HG02840 (cell line): ENCODE data around the gene METTL22.
A peak's percentile ranks its signal among the peaks of the same experiment; 100 is the strongest.

Experiments used
- ATAC-seq: cut with Tn5 transposase; IDR thresholded peaks from one replicate; pipeline ENCODE4 v1.9.1; 2021; ENCODE audit warnings: mild to moderate bottlenecking, moderate library complexity, moderate number of reproducible peaks; ENCODE audit not compliant: unreplicated experiment, low FRiP score

The METTL22 gene, protein sequence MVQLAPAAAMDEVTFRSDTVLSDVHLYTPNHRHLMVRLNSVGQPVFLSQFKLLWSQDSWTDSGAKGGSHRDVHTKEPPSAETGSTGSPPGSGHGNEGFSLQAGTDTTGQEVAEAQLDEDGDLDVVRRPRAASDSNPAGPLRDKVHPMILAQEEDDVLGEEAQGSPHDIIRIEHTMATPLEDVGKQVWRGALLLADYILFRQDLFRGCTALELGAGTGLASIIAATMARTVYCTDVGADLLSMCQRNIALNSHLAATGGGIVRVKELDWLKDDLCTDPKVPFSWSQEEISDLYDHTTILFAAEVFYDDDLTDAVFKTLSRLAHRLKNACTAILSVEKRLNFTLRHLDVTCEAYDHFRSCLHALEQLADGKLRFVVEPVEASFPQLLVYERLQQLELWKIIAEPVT

DNA sequence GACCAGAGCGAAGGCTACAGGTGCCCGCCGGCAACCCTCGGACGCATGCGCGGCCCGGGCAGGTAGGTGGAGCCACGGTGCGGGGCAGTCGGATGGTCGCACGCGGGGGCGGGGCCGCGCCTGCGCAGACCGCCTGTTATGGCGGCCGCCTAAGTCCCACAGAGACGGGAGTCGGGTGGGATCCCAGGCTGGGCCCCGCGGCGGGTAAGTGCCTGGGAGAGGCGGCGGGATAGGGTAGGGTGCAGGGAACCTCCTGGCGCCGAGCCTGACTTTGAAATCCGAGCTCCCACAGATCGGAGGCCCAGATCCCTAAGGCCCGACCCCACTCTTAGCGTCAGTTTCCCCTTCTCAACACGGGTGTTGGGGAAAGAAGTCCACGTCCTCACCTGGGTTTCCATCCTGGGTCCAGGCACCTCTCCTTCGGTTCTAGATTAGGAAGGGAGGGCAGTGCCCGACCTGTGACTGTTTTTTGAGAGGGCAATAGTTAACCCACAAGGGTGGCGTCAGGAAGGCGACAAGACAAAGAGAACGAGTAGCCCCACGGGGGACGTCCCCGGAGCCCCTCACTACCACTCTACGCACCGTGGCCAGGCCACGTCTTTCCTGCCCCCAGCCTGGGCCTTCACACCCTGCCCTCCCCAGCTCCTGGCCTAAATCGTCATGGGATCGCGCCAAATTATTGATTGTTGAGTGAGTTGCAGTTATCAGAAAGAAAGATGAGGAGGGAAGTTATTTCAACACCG lies at the start of gene METTL22:
METTL22 (plus strand) TSS at position 127 of the 743 bp plus-strand sequence. CDS start 3,968 bp downstream, outside the sequence.
- ATAC-seq: peak; percentile 92

DNA sequence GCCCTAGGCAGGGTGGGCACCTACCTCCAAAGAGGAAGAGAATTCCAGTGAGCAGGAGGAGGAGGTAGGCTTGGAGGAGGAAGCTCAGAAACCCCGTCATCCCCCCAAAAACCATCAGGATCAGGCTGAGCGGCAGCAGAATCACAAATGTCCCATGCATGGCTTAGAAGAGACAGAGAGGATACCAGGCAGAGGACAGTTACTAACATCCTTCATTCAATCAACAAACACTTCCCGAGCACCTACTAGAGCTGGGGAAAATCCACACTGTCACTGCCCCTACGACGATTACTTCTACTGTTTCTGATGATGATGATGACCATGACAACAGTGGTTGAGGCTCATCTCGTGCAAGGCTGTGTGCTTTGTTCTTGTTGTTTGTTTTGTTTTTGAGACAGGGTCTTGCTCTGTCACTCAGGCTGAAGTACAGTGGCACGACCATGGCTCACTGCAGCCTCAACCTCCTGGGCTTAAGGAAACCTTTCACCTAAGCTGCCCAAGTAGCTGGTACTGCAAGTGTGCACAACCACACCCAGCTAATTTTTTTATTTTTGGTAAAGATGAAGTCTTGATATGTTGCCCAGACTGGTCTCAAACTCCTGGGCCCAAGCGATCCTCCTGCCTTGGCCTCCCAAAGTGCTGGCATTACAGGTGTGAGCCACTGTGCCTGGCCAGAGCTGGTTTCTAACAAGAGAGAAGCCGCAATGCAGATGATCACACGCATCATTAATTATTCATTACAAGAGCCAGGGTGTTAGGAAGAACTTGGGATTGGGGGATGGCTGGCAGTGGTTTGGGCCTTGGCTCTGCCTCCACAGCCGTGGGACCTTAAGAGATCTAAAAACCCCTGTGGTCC lies 49.2 kb upstream of the METTL22 start:
- ATAC-seq: no peak

DNA sequence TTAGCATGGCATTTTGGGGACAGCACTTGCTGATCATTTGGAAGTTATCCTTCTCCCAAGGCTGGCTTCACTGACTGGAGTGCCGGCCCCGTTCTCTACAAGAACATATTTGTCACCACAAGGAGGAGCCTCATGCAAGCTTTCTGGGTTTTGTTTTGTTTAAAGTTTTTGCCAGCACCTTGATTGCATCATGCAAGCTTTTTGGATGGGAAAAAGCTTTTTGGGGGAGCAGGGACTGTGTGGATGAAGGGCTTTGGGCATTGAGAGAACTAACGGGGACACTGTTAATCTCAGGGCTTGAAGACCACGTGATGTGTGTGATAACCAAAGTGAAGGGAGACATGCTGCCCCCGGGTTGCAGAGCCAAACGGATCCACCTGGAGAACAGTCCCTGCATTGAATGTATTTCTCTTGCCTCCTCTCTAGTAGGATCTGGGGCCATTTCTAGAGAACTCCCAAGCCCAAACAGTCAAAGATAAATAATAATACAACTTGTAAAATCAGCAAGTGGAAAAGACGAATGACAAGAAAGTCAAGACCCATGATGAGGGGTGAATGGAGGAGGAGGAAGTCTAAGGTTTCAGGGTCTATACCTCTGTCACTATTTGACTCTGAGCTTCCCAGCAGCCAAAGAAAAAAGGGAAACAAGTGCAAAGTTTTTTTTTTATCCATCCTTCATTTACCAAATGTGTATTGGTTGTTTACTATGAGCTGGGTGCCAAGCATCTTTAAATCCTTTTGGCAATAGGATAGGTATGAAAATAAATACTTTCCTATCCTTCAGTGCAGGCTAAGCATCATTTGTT lies 48.4 kb upstream of the METTL22 start:
- no peak for ATAC-seq

DNA sequence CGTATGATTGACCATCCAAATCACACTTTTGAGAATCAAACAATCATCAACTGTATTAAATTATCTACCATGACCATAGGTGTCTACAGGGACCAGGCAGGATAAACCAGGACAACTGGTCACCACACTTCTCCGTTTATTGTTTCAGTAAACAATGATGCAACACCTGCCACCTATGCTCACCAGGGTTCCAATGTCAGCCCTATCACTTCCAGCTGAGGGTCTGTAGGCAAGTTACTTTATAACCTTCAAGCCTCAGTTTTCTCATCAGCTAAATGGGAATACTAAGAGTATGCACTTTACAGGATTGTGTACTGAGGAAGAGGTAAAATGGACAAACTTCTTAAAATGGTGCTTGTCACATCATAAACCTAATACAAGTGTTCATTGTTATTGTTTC lies 46.1 kb upstream of the METTL22 start:
- ATAC-seq: no peak

DNA sequence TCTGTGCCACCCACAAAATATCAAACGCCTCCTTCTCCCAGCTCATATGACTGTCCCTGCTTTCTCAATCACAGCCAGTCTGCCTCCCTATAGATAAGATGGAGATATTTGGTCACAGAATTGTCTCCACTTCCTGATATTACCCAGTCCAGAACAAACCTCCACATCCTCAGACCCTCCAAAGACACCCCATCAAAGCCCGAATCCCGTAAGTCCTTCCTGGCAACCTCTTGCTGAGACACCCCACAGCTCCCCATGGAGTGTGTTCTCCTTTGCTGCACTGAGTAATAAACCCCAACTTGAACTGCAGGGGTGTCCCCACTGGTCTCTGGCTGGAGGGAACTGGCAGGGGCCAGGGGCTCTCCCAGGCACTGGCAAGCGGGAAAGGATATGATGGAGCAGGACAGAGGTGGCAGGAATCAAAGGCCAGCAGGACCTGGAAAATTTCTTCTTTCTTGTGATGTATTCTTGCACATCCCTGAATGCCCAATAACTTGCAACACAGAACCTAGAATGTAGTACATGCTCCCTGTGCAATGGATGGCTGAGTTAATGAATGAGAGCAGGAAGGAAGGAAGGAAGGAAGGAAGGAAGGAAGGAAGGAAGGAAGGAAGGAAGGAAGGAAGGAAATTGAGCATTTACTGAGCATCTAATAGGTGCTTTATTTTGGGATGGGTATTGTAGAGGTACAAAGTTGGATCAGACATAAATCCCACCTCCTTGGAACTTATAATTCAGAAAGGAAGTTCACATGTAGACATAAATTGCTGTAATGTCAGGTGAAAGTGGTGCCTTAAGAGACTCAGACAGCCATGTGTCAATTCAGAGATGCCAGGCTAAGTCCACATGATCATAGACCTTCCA lies 45.1 kb upstream of the METTL22 start:
- no peak for ATAC-seq

DNA sequence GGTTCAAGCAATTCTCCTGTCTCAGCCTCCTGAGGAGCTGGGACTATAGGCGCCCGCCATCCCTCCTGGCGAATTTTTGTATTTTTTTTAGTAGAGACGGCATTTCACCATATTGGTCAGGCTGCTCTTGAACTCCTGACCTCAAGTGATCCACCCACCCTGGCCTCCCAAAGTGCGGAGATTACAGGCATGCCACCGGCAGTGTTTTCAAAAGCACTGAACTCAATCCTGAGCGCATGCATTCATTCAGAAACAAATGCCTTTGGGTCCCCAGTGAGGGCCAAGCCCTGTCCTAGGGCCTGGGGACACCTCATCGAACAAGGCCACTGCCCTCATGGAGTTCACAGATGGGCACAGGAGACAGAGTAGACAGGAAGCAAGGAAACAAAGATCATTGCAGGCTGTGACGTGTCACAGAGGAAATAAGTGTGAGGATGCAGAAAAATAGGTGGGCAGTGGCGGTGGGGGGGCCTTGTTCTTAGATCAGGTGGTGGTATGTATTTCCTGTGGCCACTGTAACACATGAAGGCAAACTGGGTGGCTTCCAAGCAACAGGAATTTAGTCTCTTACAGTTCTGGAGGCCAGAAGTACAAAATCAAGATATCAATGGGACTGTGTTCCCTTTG lies 43.7 kb upstream of the METTL22 start:
- no peak for ATAC-seq

DNA sequence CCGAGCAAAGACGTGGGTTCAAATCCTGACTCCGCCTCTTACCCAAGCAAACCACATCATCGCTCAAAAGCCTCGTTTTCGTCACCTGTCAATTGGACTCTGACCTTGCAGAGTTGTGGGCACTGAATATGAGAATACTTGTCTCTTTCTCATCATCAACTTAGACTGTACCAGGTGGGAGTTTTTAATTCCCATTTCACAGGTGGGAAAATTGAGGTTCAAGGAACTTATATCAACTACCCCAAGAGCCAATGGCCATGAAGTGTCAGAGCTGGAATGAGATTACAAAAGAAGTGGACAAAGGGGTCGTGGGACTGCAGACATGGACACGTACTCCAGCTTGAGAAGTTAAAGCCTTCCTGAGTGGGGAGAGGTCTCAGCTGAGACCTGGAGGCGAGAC lies 41.9 kb upstream of the METTL22 start:
- ATAC-seq: no peak

DNA sequence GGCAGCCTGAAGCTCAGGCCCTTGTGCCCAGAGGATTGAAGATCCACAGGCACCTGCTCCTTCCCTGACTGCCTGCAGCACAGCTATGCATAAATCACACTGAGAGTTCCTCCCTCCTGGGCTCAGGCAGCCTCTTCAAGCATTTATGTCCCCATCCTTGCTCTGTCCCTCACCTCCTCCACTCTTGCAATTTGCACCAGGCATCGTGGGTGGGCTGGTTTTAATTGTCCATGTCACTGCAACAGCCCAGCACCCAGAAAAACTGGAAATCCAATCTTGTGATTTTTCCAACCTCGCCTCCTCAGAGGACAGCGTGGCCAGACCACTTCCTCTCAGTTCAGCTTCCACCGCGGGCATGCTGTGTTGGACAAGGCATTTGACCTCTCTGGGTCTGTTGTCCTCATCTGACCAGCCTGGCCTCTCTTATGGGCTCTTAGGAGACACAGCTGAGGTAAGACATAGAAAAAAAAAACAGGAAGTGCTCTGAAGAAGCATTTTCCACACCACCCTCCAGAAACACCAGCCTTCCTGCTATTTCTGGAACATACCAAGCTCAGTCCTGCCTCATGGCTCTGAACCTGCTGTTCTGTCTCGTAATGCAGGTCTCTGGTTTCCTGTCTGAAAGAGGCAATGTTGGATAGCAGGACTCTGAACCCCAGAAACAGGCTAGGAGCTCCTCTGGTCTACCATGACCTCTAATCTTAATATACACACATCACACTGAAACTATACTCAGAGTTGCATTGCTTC lies 39.5 kb upstream of the METTL22 start:
- ATAC-seq: no peak

DNA sequence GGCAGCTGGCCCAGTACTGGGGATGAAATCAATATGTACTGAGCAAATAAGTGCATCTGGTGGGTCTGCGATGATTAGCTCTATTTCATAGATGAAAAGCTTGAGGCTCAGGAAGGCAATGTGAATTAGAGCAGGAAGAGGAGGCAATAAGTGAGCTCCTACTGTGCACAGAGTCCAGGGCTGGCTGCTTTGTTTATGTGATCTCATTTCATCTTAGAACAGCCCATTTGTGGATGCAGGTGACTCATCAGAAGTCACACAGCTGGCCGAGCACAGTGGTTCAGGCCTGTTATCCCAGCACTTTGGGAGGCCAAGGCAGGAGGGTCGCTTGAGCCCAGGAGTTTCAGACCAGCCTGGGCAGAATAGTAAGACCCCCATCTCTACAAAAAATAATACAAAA lies 38.3 kb upstream of the METTL22 start:
- ATAC-seq: no peak

DNA sequence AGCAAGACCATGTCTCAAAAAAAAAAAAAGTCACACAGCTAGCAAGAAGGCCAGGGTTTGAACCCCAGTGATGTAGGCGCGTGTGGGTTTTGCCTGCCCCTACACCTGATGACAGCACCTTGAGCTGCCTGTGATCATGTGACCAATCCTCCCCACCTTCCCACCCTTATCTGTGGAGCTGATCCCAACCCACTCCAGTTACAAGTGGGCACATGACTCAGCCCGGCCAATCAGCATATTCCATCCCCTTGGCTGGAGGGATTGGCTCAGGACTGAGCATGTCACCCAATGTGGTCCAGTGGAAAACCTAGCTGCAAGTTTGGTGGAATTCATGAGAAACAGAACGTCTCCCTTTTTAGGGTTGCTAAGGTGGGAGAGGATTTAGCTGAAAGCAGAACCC lies 37.8 kb upstream of the METTL22 start:
- no peak for ATAC-seq

DNA sequence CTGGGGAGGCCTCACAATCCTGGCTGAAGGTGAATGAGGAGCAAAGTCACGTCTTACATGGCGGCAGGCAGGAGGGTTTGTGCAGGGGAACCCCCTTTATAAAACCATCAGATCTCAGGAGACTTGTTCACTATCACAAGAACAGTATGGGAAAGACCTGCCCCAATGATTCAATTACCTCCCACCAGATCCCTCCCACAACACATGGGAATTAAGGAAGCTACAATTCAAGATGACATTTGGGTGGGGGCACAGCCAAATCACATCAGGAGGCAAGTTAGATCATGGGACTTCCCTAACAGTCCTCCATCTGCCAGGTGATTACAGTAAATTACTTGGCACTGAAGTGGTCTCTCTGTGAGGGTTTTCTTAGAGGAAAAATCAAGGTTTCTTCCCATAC lies 36.5 kb upstream of the METTL22 start:
- ATAC-seq: no peak

DNA sequence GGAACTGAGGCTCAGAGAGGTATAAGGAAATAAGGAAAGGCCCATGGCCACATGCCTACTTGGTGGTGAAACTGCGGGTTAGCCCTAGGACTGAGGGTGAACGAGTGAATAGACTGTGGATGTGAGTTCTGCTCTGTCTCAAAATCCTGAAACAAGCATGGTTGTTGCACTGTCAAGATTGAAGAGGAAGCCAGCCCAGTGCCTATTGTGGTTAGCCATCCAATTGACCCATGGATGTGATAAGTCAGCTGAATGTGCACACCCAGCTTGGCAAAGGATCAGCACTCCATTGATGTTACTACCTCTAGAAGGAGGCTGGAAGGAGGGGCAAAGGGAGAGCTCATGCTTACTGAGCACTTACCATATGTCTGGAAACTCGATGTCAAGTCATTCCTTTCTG lies 35.6 kb upstream of the METTL22 start:
- ATAC-seq: no peak

DNA sequence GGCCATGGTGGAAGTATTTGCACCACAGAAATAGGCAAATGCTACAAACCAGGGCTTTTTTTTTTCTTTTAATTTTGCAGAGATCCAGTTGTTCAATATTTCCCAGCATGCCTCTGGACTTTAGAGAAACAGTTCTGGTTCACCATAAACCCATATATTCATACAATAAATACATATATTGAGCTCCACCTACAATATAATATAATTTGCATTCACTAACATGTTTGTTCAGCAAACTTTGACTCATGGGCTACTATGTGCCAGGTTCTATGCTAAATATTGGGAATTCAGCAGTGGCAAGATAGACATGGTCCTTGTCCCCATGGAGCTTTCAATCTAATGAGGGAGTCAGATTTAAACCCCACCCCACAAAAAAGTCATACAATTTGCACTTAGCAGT lies 34.4 kb upstream of the METTL22 start:
- ATAC-seq: no peak

DNA sequence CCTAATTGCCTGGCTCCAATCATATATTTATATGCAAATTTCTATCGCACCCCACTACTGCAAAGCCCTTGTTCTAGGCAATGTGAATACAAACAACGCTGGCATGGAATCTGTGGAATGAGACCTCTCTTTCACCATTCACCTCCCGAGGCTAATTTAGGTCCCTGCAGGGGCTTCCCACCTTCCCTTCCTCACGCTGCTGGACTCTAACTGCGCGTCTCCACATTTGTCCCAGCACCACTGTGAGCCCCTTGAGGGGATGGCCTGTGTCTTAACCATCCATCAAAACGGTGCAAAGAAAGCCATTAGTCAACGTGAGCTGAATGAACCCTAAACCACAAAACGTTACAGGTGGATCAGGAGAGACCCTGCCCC lies 32.8 kb upstream of the METTL22 start:
- no peak for ATAC-seq

DNA sequence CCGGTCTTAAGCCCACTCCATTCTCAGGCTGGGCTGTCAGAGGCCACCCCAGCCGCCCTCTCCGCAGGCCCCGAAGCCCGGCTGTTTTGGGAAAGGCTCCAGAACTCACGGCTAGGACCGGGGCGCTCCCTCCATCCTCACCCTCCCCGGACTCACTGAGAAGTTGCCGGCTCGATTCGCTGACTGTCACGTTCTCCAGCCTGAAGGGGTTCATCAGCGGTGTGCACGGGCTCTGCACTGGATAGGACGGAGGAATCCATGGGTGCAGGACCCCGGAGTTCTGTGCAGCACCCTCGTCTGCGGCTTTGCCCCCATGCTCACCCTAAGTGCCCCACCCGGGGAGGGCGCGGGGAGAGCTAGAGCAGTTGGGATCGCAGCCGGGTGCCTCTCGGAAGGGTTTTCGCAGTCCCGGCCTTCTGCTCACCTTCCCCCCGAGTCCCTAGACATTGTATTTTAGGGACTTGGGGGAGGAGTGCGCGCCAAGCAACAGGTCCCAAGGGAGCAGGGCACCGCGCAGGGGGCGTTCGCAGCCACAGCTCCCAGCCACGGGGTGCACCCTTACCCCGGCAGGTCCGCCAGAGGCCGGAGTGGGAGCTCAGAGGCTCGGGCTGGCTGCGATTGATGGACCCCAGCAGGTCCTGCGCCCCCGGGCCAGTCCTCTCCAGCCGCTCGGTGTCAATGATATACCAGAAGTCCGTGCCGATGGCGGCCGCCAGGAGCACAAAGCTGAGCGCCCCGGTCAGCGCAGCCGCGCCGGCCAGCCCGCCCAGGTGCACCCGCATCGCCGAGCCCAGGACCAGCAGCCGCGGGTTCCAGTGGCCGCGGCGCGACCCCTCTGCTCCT lies 32.2 kb upstream of the METTL22 start:
- ATAC-seq: no peak

DNA sequence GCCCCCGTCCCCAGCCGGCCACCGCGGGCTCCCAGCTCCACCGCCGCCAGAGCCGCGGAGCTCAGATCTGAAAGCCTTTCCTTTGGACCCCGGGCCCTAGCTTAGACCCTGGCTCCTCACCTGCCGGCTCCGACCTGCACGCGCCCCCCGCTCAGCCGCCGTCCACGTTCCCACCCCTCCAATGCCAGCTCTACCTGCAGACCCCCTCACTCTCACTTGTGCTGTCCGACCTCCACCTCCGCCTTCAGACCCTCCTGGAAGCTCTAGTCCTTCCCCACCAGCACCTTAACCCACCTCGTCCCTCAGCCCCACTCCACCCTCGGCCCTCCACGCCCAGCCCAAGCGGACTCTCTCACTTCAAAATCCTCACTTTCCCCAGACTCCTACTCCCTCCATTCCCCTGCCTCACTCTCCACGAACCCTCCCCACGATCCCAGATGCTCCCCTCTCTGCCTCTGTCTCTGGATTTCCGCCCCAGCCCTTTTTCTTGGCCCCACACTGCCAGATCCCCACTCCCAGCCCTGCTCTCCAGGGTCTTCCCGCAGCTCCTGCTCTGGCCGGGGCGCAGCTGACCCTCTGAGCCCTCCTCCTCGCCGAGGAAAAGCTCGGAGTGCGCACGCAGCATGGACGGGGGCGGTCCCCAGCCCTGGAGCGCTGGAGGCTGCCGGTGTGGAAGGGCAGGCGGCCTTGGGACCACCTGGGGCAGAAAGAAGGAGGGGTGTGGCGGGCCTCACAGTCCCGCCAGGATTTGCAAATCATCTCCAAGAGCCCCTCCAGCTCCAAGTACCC lies 31.4 kb upstream of the METTL22 start, which contains the start of gene TMEM114:
TMEM114 (minus strand) TSS at position 612 of the 789 bp plus-strand sequence. CDS start 673 bp downstream, outside the sequence.
- ATAC-seq: no peak
